GM18505 (cell line): ENCODE data around the gene GALNT10.

Experiments
- ATAC-seq: cut with Tn5 transposase; IDR thresholded peaks from one replicate; pipeline ENCODE4 v1.9.1; 2021; ENCODE audit not compliant: unreplicated experiment
- POLR2A ChIP-seq: IDR thresholded peaks from 4 replicates; pipeline ENCODE4 v1.6.1; 2011; ENCODE audit warnings: borderline replicate concordance; ENCODE audit not compliant: insufficient read depth, insufficient read length; ENCODE audit errors: extremely low read depth

Gene GALNT10

GRCh38 chr5:154221371-154221896, 30.9 kb downstream of the GALNT10 start:
- ATAC-seq, result no peak
- TF ChIP-seq POLR2A, result no peak

- no peak for TF ChIP-seq POLR2A
- no peak for ATAC-seq
Observed at GRCh38 chr5:154222414-154222813, 31.9 kb downstream of the GALNT10 start.

- no peak for TF ChIP-seq POLR2A
- no peak for ATAC-seq
Observed at GRCh38 chr5:154223320-154223719, 32.8 kb downstream of the GALNT10 start.

GRCh38 chr5:154227090-154227489, 36.6 kb downstream of the GALNT10 start:
- TF ChIP-seq POLR2A, result no peak
- no peak for ATAC-seq

- ATAC-seq, result peak; percentile 95
Observed at GRCh38 chr5:154228696-154229095, 38.2 kb downstream of the GALNT10 start.

GRCh38 chr5:154230526-154230925, 40.0 kb downstream of the GALNT10 start:
- no peak for TF ChIP-seq POLR2A
- no peak for ATAC-seq

More at GRCh38 chr5:154228696-154229095, 38.2 kb downstream of the GALNT10 start:
- TF ChIP-seq POLR2A, result no peak

- no peak for ATAC-seq
- TF ChIP-seq POLR2A, result no peak
Observed at GRCh38 chr5:154234551-154234950, 44.0 kb downstream of the GALNT10 start.

- no peak for ATAC-seq
- no peak for TF ChIP-seq POLR2A
Observed at GRCh38 chr5:154236011-154236410, 45.5 kb downstream of the GALNT10 start.

GRCh38 chr5:154236536-154237375, 46.2 kb downstream of the GALNT10 start:
- no peak for TF ChIP-seq POLR2A
- no peak for ATAC-seq

GRCh38 chr5:154237376-154237743, 46.8 kb downstream of the GALNT10 start:
- ATAC-seq, result no peak
- TF ChIP-seq POLR2A, result no peak

GRCh38 chr5:154237946-154238345, 47.4 kb downstream of the GALNT10 start:
- no peak for ATAC-seq
- no peak for TF ChIP-seq POLR2A

- ATAC-seq, result peak; percentile 46
Observed at GRCh38 chr5:154238776-154239481, 48.4 kb downstream of the GALNT10 start.

GRCh38 chr5:154240595-154240994, 50.1 kb downstream of the GALNT10 start:
- ATAC-seq, result no peak
- TF ChIP-seq POLR2A, result no peak

More at GRCh38 chr5:154238776-154239481, 48.4 kb downstream of the GALNT10 start:
- TF ChIP-seq POLR2A, result no peak

- no peak for ATAC-seq
- no peak for TF ChIP-seq POLR2A
Observed at GRCh38 chr5:154241021-154241420, 50.5 kb downstream of the GALNT10 start.
